GM19455 (cell line): Measurements from ENCODE around the gene KCNAB2.

ENCODE experiments used
- ATAC-seq: cut with Tn5 transposase; IDR thresholded peaks from one replicate; pipeline ENCODE4 v1.9.1; 2021; ENCODE audit not compliant: unreplicated experiment

Gene KCNAB2

GRCh38 chr1:6094801-6095505 lies 49.3 kb downstream of the KCNAB2 start:
- ATAC-seq: no peak

DNA sequence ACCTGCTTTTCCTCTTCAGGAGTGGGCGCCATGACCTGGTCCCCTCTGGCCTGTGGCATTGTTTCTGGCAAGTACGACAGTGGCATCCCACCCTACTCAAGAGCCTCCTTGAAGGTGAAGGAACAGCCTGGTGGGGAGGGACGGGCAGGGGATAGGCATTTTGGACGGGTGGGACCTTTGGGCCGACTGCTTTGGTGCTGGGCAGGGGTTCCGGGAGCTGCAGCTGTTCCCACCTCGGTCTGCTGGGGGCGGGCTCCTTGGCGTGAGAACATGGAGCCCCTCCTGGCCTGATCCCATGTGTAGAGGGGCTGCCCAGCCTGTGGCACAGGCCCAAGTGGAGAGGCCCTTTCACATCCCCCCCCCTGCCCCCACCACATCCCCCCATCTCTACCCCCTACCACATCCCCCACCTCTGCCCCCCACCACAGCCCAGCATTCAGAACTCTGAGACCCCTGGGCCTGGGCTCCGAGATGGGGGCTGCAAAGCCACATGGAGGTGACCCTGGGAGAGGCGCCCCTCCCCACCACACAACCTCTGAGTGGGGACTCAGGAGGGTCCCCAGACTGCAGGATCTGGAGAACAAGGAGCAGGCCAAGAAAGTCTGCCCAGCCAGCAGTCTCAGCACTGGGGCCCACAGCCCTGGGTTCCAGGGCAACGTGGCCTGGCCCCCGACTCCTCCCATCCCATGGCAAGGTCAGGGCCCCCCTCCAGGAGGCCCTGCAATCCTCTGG lies 50.0 kb downstream of the KCNAB2 start:
- no peak for ATAC-seq

DNA sequence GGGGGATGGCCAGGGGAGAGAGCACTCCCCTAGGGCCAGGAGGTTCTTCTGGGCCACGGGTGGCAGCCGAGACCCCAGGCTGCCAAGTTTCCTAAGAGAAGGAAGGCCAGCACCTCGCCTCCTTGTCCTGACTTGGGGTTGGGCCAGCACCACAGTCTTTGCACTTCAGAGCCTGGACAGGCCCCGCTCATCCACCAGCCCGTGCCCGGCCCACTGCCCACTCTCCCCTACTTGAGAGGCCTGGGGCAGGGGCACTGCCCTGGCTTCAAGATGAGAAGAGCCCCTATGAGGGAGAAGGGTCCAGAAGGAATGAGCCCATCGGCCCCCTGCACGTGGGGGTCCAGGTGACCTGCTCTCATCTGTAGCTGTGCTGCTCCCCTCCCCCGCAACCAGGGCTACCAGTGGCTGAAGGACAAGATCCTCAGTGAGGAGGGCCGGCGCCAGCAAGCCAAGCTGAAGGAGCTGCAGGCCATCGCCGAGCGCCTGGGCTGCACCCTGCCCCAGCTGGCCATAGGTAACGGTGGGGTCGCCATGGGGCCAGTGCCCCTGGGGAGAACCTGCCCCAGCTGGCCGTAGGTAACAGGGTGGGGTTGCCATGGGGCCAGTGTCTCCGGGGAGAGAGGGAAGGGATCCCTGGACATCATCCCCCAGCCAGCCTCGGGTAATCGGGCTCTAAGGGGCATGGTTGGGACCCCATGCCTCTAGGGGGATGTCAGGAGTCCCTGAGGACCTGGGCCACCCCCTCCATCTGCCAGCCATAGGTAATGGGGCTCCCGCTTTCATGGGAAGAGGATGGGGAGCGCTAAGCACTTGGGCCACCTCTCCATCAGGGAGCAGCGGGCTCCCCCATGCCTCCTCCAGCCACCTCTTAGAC lies 50.8 kb downstream of the KCNAB2 start:
- ATAC-seq: no peak

DNA sequence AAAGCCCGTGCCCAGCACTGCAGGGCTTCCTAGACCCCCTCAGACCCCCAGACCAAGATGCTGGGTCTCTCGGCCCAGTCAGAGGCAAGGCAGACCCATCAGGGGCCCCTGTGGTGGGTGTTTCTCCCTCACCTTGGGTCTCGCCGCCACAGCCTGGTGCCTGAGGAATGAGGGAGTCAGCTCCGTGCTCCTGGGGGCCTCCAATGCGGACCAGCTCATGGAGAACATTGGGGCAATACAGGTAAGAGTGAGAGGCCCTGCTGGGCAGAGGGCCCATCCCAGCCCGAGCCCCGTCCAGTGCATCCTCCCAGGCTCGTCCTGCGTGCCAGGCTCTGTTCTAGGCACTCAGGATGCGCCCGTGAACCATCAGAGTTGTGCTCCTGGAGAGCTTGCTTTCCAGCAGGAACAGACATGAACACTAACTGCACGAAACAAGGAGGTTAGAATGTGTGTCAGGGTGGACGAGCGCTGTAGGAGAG lies 51.5 kb downstream of the KCNAB2 start:
- ATAC-seq: no peak

DNA sequence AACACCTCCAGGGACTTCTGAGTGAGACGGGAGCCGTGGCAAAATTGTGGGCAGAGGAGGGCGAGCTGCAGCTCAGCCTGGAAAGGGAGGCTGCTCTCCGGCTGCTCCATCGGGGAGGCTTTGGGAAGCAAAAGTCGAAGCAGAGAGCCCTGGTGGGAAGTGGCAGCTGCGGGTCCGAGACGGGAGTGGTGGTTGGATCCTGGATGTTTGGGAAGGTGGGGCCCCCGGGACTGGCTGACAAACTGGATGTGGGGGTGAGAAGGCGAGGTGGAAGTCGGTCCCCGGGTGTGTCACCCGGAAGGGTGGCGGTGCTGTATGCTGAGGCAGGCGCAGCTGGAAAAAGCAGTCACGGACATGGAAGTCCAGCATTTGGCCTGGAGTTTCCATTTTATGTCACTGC lies 52.1 kb downstream of the KCNAB2 start:
- ATAC-seq: no peak

GRCh38 chr1:6098303-6099215 lies 52.9 kb downstream of the KCNAB2 start:
- no peak for ATAC-seq

- no peak for ATAC-seq
Measured at GRCh38 chr1:6099297-6099696, 53.6 kb downstream of the KCNAB2 start.

GRCh38 chr1:6099787-6100765 lies 54.4 kb downstream of the KCNAB2 start:
- ATAC-seq: no peak

- no peak for ATAC-seq
Measured at GRCh38 chr1:6100861-6101783, 55.4 kb downstream of the KCNAB2 start.

DNA sequence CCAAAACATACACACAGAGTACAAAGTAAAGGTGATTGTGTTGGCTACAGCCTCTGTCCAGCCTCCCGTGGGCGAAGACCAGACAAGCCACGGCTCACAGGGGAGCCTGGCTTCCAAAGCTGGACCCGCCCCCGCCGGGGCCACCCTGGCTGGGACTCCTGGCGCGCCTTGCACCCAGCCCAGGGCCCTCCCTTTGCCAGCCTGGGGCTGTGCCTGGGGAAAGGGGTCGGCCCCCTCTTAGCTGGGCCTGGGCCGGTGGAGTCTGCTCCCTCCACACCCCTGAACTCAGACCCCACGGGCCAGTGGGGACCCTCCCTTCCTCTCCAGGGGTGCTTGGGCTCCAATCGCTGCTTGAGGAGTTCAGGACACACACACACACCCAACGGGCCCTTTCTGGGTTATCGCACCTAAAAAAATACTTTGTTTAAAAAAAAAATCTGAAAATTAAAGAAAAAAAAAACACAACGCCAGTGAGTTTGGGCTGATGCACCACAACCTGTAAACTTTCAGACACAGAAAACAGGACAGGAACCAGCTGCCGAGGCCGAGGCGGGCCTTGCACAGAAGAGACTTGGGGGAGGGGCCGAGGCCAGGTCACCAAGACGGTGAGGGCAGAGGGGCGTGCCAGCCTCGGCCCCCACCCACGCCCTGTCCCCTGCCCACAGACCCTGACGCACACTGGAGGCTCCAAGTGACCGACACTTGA lies 56.3 kb downstream of the KCNAB2 start:
- ATAC-seq: no peak

- no peak for ATAC-seq
Measured at GRCh38 chr1:6102532-6102845, 56.8 kb downstream of the KCNAB2 start.

- ATAC-seq: no peak
Measured at GRCh38 chr1:6103111-6103853, 57.6 kb downstream of the KCNAB2 start.

DNA sequence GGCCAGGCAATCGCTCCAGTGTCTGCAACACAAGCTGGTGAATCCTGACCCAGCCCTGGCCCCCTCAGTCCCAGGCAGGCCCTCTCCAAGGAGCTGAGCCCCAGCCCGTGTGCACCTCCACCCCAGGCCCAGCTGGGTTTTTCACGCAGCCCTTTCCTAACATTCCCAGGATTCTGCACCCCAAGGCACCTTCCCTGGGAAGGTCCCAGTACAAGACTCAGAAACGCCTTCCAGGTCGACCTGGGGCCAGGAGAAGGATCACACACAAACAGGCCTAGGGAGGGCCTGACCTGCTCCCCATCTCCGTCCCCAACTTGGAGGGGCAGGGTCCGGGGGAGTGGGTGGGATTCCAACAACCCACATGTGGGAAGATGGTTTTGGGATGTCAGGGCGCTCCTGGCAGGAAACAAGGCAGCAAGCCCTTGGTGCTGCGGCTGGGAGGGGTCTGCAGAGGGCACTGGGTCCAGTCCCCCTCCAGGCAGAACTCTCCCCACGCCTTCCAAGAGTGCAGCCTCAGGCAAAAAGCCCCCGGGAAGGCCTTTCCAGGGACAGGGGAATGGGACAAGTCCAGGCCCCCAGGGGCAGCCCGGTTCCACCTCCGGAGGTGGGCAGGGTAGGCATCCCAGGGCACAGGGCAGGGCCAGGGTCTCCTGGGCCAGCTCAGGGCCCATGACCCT lies 58.3 kb downstream of the KCNAB2 start:
- ATAC-seq: no peak

DNA sequence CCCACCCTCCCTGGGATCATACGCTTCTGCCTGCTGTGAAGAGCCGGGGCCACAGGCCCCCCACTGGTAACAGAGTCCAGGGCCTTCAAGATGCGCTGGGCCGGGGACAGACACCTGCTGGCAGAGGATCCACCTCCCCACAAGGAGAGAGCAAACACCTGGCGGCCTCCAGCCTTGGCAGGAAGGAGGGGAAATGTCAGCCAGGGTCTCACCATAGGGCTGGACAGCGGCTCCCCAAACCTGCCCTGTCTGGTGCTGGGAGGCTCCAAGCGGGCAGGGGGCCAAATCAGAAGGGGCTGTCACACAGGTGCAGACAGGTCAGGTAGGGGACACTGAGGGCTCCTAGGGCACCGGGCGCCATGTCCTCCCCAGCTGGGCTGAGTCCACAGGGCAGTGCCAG lies 58.9 kb downstream of the KCNAB2 start:
- no peak for ATAC-seq

DNA sequence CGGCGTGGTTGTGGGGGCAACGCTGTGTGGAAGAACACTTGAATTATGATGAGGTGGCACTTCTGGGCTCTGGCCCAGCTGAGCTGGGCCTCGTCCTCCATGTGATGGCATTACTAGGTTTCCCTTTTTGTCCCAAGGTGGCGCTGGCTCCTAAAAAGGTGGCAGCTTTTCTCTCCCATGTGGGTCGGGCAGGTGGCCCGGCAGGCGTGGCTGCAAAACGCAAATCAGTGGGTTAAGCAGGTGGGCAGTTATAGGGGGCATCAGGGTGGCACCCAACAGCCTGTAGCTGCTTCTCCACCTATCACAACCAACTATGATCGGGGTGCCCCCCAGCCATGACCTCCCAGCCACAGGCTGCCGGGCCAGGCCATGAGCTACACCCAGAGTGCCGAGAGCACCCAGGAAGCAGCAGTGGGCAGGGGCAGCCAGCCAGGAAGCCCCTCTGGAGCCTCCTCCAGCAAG lies 59.6 kb downstream of the KCNAB2 start:
- ATAC-seq: no peak

GRCh38 chr1:6105763-6106162 lies 60.1 kb downstream of the KCNAB2 start:
- ATAC-seq: no peak
